ENCODE measurements around the gene NLRC4. TPM values are rescaled to one million over a fixed set of nuclear protein-coding genes. Genes with fewer than 3 reads are reported as not detected.

Gene NLRC4
- total and polyA plus RNA-seq, 10 of the 15 experiments (the other 5 are each of a cell fraction or from before 2014, with no cell fraction given): 0.01 to 0.58 (median 0.40) TPM

- Histone ChIP-seq H4K20me1 (ENCODE audit: control insufficient read depth, insufficient read depth) (no peaks in the 10 kb centered on the region), H3K27me3 (replicated peaks in 1 of 2; ENCODE audit: control insufficient read depth in 2 of 2, insufficient read depth in 2 of 2, low read length in 1 of 2) (no peaks in the 10 kb centered on the region), H3K9ac (ENCODE audit: control insufficient read depth, insufficient read depth, low read length) (no peak overlapping the region), H3K79me2 (ENCODE audit: control insufficient read depth, insufficient read depth, low read length) (peaks cover 15% of the 10 kb centered on the region), H3K9me3 (replicated peaks; ENCODE audit: control insufficient read depth, insufficient read depth, low read length) (no peaks in the 10 kb centered on the region; the same call in 2 of the 3 replicates), H3K27ac (ENCODE audit: control insufficient read depth, insufficient read depth) (no peak overlapping the region), H3K4me1 (ENCODE audit: control insufficient read depth, insufficient read depth, low read length) (no peaks in the 10 kb centered on the region), H2AFZ (ENCODE audit: control insufficient read depth, low read depth, low read length) (peak overlapping the region; percentile 3), H3K4me2 (ENCODE audit: control insufficient read depth, insufficient read depth) (no peak overlapping the region), H3K36me3 (ENCODE audit: control insufficient read depth in 2 of 2, insufficient read depth in 2 of 2, low read length in 1 of 2) (no peaks in the 10 kb centered on the region), H3K4me3 (no peak overlapping the region)
- RAD21 ChIA-PET (ENCODE audit: unreplicated experiment): no interaction called here
- CTCF ChIA-PET: no interaction called here
- BruUV-seq (replicated peaks): no TSS peak
- TF ChIP-seq ZZZ3 (IDR thresholded peaks at IDR 0.05; ENCODE audit: control insufficient read depth, insufficient read length, low read depth): no peak
- no peak for TF ChIP-seq HDGF (IDR thresholded peaks at IDR 0.05)
- TF ChIP-seq ZNF622 (IDR thresholded peaks at IDR 0.05): no peak
- no peak for TF ChIP-seq DPF2 (IDR thresholded peaks at IDR 0.05)
- TF ChIP-seq GABPA (IDR thresholded peaks at IDR 0.05; ENCODE audit: low read depth): no peak
- no peak for TF ChIP-seq MEF2B (IDR thresholded peaks at IDR 0.05; ENCODE audit: partially characterized antibody, poor library complexity, severe bottlenecking)
- TF ChIP-seq ATF2 (IDR thresholded peaks at IDR 0.05; ENCODE audit: low read length): no peak
- no peak for TF ChIP-seq SP1 (IDR thresholded peaks at IDR 0.05; ENCODE audit: low read depth, low read length)
- no peak for TF ChIP-seq ZBTB40 (IDR thresholded peaks at IDR 0.05; ENCODE audit: borderline replicate concordance)
- TF ChIP-seq PAX8 (IDR thresholded peaks at IDR 0.05): no peak
- no peak for TF ChIP-seq PBX3 (IDR thresholded peaks at IDR 0.05; ENCODE audit: insufficient replicate concordance, low read depth, low read length)
- WGBS (ENCODE audit: insufficient coverage, insufficient replicate concordance, low lambda C conversion rate, missing lambda C conversion rate): 17% methylated on average over 2 of the region's 2 CpGs
- SMC1A ChIA-PET (ENCODE audit: uncharacterized antibody, unreplicated experiment): interaction anchor here (1.2 kb wide), 1 partner anchor 9 kb away, joined by 5 read pairs; the partner anchor contains the start of gene NLRC4
- no peak for FAIRE-seq
- in situ Hi-C loops (cut with MboI): no loop called here
- intact Hi-C loops (cut with micrococcal nuclease; ENCODE audit: unreplicated experiment): no loop called here
- POLR2A ChIA-PET: interaction anchor here (0.6 kb wide), 1 partner anchor 20 kb away, joined by 5 read pairs; no protein-coding TSS in a partner anchor
- DNase-seq (ENCODE audit: low read depth, low spot score): no peak
- no peak for ATAC-seq
Observed at GRCh38 chr2:32274289-32274688, 9.6 kb upstream of the NLRC4 start.
